Measurements from ENCODE around the gene DAZAP1.
A peak's percentile ranks its signal among the peaks of the same experiment; 100 is the strongest.

DAZAP1 gene

DNA sequence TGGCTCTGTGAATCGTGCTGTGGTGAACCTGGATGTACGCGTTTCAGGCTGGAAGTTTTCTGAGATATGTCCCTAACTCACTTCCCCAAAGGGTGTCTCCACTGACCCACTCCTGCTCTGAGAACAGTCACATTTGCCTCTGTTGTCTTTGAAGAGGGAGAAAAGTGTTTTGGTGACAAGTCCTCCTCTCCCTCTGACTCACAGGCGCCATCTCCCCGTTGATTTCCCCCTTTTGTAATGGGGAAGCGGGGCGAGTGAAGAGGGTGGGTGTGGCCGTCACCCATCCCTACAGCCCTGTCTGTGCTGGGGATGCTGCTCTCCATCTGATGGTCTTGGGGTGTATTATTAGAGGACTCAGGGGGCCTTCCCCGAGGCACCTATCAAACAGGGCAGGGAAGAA, 52.1 kb downstream of the DAZAP1 start:
- DNase-seq (ENCODE audit: low spot score), result no peak

DNA sequence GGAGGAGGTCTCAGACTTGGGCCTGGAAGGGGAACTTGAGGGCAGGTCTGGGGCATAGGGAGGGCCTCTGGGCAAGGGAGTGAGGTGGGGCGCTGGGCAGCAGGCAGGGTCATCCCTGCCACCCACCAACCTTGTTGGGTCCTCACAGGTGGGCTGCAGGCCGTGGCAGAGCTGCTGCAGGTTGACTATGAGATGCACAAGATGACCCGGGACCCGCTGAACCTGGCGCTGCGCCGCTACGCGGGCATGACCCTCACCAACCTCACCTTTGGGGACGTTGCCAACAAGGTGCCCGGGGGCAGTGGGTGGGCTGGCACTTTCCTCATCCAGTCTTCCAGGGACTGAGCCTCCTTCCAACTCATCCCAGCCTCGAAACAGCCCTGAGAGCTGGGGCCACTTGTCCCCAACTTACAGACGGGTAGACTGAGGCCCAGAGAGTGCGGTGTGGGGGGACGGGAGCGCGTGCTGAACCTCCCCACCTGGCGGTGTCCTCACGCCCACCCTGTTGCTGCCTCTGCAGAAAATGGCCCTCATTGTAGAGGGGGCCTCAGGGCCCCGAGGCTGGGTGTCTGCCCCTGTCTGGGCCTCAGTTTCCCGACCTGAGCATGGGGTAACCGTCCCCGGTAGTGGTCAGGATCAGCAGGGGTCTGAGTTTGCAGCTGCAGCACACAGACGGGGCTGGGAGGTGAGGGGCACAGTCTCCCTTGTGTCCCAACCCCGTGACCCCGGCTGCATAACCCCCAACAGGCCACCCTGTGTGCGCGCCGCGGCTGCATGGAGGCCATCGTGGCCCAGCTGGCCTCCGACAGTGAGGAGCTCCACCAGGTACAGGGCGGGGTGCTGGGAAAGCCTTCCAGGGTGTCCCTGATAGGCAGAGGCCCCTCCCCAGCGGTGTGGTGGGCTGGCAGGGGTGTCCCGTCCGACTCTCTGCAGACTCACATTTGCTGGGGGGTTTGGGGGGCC, 52.9 kb downstream of the DAZAP1 start:
- no peak for DNase-seq (ENCODE audit: low spot score)

DNA sequence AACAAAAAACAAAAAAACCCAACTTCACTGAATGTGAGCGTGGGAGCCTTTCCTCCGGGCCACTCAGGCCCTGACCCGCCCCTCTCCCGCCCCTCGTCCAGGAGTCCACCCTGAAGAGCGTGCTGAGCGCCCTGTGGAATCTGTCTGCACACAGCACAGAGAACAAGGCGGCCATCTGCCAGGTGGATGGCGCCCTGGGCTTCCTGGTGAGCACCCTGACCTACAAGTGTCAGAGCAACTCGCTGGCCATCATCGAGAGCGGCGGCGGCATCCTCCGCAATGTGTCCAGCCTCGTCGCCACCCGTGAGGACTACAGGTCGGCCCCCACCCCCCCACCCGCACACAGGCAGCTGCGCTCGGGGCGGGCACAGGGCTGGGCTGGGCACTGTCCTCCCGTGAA, 54.5 kb downstream of the DAZAP1 start:
- DNase-seq (ENCODE audit: low spot score), result no peak

DNA sequence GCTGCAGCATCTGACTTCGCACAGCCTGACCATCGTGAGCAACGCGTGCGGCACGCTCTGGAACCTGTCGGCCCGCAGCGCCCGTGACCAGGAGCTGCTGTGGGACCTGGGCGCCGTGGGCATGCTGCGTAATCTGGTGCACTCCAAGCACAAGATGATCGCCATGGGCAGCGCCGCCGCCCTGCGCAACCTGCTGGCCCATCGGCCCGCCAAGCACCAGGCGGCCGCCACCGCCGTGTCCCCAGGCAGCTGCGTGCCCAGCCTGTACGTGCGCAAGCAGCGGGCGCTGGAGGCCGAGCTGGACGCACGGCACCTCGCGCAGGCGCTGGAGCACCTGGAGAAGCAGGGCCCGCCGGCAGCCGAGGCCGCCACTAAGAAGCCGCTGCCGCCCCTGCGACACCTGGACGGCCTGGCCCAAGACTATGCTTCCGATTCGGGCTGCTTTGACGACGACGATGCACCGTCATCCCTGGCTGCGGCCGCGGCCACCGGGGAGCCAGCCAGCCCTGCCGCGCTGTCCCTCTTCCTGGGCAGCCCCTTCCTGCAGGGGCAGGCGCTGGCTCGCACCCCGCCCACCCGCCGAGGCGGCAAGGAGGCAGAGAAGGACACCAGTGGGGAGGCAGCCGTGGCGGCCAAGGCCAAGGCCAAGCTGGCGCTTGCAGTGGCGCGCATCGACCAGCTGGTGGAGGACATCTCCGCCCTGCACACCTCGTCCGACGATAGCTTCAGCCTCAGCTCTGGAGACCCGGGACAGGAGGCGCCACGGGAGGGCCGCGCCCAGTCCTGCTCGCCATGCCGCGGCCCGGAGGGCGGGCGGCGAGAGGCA, 58.0 kb downstream of the DAZAP1 start:
- peak; percentile 78 for DNase-seq (ENCODE audit: low spot score)

DNA sequence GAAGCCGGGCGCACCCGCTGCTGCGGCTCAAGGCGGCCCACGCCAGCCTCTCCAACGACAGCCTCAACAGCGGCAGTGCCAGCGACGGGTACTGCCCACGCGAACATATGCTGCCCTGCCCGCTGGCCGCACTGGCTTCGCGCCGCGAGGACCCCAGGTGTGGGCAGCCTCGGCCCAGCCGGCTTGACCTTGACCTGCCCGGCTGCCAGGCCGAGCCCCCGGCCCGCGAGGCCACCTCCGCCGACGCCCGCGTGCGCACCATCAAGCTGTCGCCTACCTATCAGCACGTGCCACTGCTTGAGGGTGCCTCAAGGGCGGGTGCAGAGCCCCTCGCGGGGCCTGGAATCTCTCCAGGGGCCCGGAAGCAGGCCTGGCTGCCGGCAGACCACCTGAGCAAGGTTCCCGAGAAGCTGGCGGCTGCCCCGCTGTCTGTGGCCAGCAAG, 58.7 kb downstream of the DAZAP1 start:
- DNase-seq (ENCODE audit: low spot score), result no peak

DNA sequence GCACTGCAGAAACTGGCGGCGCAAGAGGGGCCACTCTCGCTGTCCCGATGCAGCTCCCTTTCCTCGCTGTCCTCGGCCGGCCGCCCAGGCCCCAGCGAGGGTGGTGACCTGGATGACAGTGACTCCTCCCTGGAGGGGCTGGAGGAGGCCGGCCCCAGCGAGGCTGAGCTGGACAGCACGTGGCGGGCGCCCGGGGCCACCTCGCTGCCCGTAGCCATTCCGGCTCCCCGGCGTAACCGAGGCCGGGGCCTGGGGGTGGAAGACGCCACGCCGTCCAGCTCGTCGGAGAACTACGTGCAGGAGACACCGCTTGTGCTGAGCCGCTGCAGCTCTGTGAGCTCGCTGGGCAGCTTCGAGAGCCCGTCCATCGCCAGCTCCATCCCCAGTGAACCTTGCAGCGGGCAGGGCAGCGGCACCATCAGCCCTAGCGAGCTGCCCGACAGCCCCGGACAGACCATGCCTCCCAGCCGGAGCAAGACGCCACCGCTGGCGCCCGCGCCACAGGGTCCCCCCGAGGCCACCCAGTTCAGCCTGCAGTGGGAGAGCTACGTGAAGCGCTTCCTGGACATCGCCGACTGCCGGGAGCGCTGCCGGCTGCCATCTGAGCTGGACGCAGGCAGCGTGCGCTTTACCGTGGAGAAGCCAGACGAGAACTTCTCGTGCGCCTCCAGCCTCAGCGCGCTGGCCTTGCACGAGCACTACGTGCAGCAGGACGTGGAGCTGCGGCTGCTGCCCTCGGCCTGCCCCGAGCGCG, 59.3 kb downstream of the DAZAP1 start:
- no peak for DNase-seq (ENCODE audit: low spot score)

DNA sequence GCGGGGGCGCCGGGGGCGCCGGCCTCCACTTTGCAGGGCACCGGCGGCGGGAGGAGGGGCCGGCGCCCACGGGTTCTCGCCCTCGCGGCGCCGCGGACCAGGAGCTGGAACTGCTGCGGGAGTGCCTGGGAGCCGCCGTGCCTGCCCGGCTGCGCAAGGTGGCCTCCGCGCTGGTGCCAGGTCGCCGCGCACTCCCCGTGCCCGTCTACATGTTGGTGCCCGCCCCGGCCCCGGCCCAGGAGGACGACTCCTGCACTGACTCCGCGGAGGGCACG, 59.8 kb downstream of the DAZAP1 start:
- no peak for DNase-seq (ENCODE audit: low spot score)

DNA sequence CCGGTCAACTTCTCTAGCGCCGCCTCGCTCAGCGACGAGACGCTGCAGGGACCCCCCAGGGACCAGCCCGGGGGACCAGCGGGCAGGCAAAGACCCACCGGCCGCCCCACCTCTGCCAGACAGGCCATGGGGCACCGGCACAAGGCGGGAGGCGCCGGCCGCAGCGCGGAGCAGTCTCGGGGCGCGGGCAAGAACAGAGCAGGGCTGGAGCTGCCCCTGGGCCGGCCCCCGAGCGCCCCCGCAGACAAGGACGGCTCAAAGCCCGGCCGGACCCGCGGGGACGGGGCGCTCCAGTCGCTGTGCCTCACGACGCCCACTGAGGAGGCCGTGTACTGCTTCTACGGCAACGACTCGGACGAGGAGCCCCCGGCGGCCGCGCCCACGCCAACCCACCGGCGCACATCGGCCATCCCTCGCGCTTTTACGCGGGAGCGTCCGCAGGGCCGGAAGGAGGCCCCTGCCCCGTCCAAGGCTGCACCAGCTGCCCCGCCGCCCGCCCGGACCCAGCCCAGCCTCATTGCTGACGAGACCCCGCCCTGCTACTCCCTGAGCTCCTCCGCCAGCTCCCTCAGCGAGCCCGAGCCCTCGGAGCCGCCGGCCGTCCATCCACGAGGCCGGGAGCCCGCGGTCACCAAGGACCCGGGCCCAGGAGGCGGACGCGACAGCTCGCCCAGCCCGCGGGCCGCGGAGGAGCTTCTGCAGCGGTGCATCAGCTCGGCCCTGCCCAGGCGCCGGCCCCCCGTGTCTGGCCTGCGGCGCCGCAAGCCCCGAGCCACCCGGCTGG, 60.3 kb downstream of the DAZAP1 start:
- DNase-seq (ENCODE audit: low spot score), result no peak

DNA sequence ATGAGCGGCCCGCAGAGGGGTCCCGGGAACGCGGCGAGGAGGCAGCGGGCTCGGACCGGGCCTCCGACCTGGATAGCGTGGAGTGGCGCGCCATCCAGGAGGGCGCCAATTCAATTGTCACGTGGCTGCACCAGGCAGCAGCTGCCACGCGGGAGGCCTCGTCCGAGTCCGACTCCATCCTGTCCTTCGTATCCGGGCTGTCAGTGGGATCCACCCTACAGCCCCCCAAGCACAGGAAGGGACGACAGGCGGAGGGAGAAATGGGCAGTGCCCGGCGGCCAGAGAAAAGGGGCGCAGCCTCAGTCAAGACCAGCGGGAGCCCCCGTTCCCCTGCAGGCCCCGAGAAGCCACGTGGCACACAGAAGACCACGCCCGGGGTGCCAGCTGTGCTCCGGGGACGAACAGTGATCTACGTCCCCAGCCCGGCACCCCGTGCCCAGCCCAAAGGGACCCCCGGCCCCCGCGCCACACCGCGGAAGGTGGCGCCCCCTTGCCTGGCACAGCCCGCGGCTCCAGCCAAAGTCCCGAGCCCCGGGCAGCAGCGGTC, 61.0 kb downstream of the DAZAP1 start:
- no peak for DNase-seq (ENCODE audit: low spot score)

DNA sequence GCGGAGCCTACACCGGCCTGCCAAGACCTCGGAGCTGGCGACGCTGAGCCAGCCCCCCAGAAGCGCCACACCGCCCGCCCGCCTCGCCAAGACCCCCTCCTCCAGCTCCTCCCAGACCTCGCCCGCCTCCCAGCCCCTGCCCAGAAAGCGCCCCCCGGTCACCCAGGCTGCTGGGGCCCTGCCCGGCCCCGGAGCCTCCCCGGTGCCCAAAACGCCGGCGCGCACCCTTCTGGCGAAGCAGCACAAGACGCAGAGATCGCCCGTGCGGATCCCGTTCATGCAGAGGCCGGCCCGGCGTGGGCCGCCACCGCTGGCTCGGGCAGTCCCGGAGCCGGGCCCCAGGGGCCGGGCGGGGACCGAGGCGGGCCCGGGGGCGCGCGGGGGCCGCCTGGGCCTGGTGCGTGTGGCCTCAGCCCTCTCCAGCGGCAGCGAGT, 61.5 kb downstream of the DAZAP1 start:
- peak; percentile 61 for DNase-seq (ENCODE audit: low spot score)

DNA sequence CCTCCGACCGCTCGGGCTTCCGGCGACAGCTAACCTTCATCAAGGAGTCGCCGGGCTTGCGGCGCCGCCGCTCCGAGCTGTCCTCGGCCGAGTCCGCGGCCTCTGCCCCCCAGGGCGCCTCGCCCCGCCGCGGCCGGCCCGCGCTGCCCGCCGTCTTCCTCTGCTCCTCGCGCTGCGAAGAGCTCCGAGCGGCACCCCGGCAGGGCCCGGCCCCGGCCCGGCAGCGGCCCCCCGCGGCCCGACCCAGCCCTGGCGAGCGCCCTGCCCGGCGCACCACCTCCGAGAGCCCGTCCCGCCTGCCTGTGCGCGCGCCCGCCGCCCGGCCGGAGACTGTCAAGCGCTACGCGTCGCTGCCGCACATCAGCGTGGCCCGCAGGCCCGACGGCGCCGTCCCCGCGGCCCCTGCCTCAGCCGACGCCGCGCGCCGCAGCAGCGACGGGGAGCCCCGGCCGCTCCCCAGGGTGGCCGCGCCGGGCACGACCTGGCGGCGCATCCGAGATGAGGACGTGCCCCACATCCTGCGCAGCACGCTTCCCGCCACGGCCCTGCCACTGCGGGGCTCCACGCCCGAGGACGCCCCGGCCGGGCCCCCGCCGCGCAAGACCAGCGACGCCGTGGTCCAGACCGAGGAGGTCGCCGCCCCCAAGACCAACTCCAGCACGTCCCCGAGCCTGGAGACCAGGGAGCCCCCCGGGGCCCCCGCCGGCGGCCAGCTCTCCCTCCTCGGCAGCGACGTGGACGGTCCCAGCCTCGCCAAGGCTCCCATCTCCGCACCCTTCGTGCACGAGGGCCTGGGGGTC, 62.1 kb downstream of the DAZAP1 start:
- peak; percentile 60 for DNase-seq (ENCODE audit: low spot score)

DNA sequence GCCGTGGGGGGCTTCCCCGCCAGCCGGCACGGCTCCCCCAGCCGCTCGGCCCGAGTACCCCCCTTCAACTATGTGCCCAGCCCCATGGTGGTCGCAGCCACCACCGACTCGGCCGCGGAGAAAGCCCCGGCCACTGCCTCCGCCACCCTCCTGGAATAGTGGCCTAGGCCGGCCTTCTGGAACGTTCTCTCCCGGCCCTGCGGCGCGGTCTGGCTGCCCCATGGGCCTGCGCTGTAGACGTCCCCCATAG, 62.6 kb downstream of the DAZAP1 start:
- DNase-seq (ENCODE audit: low spot score), result no peak

DNA sequence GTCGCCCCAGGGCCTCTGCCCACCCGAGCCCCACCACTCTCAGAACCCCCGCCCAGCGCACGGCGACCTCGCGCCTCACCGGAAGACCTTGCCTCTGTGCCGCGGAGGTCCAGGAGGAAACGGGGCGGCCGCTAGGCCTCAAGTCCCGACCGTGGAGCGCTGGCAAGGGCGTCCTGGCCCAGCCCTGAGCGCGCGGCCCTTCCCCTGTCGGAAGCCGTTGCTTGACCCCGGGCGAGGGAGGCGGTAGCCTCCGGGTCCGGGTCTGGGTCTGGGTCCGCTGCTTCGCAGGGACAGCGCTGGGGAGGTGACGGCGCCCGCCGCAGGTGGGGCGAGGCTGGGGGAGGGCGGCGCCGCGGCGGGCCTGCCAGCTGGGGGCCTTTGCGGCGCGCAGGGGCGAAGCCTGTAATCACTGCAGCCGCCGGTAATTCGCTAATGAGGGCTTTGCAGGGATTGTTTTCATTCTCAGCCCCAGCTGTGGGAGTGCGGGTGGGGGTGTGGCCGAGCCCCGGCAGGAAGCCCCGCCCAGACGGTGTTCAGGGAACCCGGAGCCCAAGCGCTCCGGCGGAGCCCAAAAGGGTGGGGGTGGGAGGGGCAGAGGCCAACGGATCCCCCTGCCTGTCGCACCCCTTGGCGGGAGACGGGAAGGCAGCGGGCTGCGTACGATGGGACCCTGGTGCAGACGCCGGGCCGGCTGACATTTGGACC, 63.1 kb downstream of the DAZAP1 start:
- DNase-seq (ENCODE audit: low spot score), result peak; percentile 82

DNA sequence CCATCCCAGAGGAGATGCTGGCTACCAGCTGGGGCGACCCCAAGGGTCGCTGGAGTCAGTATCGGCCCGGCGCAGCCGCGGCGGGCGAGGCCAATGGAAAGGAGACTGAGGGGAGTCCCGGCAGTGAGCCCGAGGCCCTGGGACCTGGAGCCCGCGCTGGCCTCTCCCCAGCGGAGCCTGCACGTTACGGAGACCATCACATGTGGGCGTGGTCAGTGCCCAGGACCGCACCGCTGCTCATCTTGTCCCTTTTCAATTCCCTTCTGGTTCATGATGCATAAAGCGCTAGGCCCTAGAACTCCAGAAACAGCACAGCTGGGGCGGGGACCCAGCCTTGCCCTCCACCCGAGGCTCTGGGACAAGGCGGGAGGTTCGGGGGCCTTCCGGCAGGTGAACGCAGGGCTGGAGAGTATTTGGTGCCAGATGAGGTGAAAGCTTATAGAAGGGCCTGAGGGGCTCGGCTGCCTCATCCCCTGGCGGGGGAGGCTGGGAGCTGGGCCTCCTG, 63.7 kb downstream of the DAZAP1 start:
- peak; percentile 78 for DNase-seq (ENCODE audit: low spot score)

DNA sequence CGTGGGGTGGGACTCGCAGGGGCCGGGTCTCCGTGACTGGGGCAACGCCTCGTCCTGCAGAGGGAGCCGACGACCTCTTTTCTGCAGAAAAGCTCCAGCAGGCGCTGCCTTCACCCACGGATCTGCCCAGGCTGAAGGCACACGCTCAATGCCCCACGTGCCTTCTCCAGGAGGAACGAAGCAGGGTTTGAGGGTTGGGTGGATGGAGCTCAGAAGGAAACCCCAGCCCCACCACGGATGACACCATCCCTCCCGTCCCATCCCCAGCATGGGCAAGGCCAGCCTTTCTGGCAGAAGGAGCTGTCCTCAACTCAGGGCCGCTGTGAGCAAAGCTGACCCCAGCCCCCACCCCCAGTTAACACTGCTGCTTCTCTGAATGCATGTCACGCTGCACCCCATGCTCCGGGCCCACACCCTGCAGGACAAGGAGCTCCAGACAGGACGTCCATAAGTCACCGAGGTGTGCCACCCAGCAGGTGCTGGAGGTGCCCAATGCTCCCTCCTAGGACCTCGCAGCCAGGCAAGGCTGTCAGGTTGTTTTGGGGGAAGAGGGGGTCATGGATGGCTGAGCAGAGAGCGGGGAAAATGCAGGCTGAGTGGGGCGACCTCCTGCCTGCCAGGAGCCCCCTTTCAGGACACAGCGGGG, 64.3 kb downstream of the DAZAP1 start:
- no peak for DNase-seq (ENCODE audit: low spot score)

DNA sequence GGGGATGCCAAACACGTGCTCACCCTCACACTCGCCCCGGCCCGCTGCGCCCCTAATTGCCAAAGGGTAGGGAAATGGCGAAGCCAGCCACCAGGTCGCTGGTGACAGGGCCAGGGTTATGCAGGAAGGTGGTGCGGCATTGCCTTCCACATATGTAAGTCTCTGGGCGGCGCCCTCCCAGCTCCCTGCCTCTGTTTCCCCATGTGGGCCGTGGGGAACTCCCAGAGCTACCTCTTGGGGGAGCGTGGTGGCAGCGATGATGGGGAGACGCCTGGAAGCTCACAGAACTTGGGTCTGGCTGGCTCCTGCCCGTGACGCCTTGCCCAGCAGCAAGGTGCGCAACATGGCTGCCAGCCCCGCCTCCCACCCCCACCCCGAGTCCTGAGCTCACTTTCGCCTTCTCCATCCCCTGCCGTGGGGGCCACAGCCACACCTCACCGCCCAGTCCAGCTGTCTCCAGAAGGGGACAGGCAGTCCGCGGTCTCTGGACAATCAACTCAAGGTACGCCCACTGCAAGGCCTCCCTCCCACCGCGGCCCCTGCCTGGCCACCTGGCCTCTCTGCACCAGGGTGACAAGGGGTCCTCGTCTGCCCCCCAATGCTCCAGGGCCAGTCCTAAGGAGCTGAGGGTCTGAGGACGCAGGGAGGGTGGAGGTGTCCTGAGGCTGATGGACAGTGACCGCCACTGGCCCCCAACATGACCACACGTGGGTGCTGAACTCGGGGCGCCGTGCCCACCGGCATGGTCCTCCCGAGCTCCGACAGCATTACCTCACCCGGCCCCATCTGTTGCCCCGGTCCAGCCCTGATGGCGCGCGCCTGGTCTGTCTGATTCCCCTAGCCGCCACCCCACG, 65.1 kb downstream of the DAZAP1 start:
- DNase-seq (ENCODE audit: low spot score), result no peak

DNA sequence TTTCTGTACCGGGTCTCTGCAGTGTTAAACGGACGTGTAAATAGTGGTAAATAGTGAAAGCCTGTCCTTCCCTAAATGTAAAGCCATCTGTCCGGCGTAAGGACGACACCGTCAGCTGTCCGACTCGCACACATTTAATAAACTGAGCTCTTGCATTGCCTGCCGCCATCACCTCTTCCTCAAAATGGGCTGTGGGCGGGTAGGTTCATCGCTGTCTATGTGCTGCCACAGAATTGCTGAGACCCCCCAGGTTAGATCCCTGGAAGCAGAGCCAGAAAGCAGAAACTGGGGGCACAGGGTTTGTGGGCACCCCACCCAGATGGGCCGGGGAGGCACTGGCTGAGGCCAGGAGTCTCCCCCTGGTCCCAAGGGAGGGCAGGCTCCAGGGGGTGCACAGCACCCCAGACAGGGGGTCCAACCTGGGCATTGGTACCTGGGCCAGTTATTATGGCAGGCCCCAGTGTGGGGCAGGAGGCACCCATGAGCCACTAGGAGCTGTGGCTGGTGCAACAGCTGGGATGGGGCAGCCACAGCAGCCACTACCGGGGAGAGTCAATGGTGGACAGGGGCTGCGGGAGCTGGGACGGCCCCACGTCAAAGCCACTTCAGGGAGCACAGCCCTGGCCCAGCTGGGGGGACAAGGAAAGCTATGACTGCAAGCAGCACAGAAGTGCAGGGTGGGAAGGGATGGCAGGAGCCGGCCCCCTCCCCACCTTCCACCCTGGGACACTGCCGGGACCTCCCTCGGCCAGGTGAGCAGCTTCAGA, 65.9 kb downstream of the DAZAP1 start:
- no peak for DNase-seq (ENCODE audit: low spot score)

Measured in iPS-NIHi11 (cell line).